GM12801 (cell line): ENCODE measurements around the gene UBR4.

Experiments
- CTCF ChIP-seq: IDR thresholded peaks from one replicate; pipeline ENCODE4 v1.5.1; 2011; ENCODE audit warnings: control low read depth; ENCODE audit not compliant: insufficient read length; ENCODE audit errors: extremely low read depth

Gene UBR4

GRCh38 chr1:19222979-19223824, 13.1 kb upstream of the UBR4 start:
- TF ChIP-seq CTCF = no peak

GRCh38 chr1:19222573-19222972, 12.5 kb upstream of the UBR4 start:
- no peak for TF ChIP-seq CTCF

- TF ChIP-seq CTCF = no peak
Measured at GRCh38 chr1:19220991-19221390, 10.9 kb upstream of the UBR4 start.

- no peak for TF ChIP-seq CTCF
Measured at GRCh38 chr1:19220080-19220846, 10.2 kb upstream of the UBR4 start.

- no peak for TF ChIP-seq CTCF
Measured at GRCh38 chr1:19219451-19219850, 9.4 kb upstream of the UBR4 start.

GRCh38 chr1:19213580-19213979, 3.5 kb upstream of the UBR4 start:
- no peak for TF ChIP-seq CTCF

GRCh38 chr1:19212167-19212566, 2.1 kb upstream of the UBR4 start:
- no peak for TF ChIP-seq CTCF
